CD4-positive, alpha-beta T cell treated with Interleukin-12 subunit alpha and Interleukin-12 subunit beta, for 1 hour (primary cell): ENCODE results near the gene NRXN2.

Source experiments
- DNase-seq: peaks from one replicate; pipeline ENCODE4 v3.0.0-alpha.2; 2020

Gene NRXN2

DNA sequence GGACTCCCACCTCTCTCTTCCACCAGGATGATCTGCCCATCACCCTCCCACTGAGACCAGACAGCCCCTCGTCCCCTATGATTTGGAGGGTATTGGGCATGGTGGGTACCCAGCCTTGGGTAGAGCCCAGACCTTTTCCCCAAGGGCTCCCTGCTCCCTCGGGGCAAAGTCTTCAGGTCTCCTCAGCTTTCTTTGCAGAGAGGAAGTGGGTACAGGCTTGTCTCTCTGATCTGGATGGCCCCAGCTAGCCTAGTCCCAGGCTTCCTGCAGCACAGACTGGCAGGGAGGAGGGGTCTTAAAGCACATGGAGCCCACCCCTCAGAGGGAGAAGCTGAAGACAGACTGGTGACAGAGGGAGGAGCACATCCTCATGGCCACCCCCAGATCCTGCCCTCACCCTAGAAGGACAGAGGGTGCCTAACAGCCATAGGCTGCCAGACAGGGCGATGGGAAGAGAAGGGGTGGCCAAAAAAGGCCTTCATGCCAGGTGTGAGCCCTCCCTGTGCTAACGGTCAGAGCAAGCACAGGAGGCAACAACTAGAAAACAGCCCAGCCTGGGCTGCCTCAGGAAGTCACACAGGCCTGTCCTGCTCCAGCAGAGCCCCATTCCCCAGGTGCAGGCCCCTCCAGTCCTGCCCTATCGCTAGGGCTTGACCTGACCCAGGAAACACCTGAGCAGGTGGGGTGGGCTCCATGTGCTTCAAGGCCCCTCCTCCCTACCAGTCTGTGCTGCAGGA lies 101.5 kb downstream of the NRXN2 start:
- DNase-seq = no peak

DNA sequence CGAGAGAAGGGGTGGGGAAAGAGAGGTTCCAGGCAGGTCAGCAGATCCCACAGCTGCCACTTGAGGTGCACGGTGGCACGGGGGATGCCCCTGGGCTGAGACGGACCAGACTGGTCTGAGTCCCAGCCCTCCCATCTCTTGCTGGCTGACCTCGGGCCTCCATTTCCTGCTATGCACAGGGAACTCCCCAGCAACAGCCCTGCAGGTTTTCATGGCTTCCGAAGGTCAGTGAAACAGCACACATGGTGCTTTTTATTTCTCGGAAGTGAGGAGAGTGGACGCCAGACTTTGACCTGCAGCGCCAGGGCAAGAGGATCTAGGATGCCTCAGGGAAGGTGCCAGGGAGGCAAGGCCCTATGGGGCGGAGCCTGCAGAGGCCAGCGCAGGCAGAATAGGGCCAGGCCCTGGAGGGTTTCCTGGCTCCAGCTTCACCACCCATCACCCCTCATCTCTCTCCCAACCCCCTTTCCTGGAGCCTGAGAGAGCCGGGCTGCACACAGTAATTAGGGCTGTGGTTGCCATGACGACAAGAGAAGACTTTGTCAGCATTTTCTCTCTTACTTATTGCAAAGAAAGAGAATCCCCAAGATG lies 102.5 kb downstream of the NRXN2 start:
- no peak for DNase-seq

DNA sequence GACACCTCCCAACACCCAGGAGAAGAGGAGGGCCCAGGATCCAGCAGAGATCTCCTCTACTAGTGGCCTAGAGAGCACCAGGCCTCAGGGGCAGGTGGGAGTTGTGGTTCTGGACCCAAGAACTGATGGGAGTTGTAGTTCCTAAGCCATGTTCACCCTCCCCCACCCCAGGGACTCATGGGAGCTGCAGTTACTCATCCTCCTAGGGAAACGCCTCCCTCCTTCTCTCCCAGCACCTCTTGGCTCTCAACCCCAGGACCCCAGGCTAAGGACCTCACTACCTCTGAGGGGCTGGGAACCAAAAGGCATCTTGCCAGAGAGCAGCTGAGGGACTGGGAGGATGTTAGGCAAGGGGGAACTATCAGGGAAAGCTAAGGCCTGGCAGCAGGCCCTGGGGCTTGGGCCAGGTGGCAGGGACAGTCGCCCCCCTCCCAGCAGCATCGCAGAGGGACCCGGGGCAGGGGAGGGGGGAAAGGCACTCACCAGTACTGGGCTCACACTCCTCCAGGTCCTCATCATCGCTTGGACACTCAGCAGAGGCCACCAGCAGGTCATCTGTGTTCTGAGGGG lies 103.1 kb downstream of the NRXN2 start:
- DNase-seq = no peak

DNA sequence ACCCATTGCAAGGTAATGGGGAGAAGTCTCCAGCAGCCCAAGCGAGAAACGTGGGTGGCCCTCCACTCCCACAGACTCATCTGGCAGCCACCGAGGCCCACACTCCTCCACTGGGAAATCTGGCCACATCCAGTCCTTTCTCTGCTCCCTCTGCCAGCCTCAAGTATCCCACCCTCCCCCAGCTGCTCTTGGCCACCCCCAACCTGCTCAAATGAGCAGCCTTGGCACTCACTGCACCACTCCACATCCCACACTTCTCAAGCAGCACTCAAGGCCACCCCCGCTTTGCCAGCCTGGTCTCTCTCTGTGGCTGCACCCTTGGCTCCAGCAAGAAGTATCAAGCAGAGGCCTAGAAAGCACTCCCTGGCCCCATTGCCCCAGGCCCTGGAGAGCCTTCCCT lies 103.8 kb downstream of the NRXN2 start:
- DNase-seq = no peak

DNA sequence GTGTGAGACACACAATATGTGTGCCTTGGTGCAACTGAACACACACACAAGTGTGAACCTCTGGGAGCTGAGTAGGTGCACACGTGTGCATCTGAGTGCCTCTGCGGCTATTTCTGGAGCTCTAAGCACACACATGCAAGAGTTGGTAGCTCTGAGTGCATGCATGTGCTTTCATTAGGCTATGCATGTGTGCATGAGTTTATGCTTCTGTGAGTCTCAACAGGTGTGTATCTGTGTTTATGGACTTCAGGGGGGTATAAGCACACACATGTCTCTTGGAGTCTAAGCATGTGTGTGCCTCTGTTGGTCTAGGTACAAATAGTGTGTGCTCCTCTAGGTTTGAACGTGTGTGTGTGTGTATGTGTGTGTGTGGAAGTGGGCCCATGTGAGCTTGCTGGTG lies 106.2 kb downstream of the NRXN2 start:
- DNase-seq = no peak

DNA sequence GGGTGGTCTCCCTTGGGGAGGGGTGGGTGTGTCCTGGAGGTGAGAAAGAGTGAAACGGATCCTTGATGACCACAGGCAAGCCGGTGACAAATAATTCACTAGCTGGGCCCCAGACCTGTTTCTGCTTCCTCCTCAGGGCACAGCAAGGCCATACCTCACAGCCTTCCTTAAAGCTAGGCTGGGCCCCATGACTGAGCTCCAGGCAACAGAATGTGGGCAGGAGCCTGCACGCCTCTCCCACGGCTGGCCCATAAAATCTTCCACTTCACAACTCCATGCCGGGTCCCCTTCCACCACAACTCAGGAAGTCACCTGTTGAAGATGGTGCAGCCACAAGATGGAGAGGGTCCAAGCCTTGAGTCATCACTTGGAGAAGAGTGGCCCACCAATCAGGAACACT lies 108.1 kb downstream of the NRXN2 start:
- no peak for DNase-seq

DNA sequence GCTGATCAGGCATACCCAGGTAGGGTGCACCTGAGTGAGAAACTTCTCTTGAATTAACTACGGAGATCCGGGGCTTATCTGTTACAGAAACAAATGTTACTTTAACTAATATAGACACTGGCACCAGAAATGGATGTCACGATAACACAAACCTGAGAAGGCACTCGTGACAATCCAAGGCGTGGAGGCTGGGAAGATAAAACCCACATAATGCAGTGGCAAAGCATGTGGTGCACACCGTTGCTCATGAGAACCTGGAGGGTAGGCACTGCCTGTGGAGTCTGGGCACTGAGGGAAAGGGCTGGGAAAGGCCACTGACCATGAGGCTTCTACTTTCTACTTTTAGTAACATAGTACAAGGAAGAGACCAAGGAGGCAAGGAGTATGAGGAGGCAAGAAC lies 109.3 kb downstream of the NRXN2 start:
- no peak for DNase-seq

DNA sequence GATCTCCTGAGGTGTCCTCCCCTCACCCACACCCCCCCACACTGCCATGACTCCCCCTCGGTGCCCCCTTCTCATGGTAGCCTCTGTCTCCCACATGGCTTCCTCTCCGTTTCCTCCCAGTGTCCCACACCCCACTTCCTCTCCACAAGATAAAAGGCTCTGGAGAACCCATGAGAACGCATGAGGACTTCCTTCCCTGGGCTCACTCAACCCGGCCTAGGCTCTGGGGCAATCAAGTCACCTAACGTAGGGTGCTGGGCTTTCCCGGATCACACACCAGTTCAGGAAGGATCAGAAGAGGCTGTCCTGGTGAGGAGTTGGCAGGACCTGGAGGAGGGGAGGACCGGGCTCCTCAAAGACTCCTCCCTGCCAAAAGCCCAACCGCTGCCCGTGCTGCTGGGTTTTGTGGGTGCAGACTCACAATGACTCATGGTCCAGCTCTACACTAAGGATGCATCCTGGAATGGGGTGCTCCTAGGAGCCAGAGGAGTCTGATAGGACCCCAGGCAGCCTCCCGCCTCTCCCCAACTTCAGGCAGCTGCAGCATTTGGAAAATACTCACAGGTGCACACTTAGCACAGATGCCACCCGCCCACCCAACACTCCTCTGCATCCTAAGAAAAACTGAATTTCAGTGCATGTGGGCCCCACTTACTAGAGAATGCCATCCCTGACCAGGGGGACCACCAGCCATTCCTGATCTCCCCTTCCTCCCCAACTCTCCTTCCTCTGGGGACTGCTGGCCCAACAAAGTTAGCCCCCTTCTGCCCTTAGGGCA lies 110.9 kb downstream of the NRXN2 start:
- DNase-seq = no peak

DNA sequence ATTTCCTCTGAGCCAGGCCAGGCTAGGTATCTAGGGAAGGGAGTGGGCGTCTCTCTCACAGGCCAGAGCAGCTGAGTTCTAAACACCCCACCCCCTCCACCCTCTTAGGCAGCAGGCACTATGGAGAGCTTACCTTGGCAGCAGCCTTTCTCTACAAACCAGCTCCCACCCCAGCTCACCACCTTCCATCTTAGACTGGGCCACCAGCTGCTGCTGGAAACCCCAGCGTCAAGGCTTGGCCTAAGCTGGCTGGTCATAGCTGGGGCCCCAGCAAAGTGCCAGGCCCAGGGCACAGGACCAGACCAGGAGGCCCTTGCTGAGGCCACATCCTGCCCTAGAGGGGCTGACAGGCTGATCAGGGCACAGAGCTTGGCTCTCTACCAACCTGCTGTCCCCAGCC lies 111.8 kb downstream of the NRXN2 start:
- no peak for DNase-seq

DNA sequence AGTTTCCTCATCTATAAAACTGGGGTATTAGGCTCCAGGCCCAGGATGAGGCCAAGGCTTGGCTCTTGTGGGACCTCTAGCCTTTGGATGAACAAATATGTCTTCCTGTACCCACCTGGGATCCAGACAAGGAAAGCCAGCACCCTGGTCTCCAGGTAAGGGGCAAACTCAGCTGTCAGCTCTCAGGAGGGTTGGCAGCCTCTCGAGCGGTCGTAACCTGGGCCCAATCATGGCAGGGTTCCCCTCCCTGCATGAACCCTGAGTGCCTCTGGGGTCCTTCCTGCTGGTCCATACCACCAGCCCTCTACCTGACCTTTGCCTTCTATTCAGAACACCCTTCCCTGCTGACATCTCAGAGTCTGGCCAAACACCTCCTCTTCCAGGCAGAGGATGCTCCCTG lies 112.4 kb downstream of the NRXN2 start:
- DNase-seq = no peak

DNA sequence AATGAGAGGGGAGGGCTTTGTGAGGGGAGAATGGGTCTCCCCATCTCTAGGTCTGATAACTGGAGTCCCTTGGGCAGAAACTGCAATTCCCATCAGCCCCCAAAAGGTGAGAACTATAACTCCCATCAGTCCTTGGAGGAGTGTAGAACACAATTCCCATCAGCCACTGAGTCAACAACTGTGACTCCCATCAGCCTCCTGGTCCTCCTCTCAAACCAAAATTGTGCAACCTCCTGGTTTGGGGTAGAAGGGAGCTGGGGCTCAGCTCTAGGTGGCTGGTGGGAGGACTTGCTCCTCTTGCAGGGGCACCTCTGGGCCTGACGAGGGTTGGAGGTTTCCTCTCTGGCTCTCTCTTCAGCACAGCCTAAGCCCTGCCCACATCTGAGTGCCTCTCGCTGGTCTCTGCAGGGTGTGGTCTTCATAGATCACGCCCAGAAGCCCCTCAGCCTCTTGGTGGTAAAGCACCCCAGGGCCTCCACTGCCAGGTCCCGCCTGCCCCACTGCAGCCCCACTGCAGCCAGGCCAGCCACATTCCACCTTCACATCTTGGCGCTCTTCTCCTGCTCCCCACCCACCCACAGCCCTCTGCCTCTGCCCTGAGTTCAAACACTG lies 113.5 kb downstream of the NRXN2 start:
- DNase-seq = no peak

DNA sequence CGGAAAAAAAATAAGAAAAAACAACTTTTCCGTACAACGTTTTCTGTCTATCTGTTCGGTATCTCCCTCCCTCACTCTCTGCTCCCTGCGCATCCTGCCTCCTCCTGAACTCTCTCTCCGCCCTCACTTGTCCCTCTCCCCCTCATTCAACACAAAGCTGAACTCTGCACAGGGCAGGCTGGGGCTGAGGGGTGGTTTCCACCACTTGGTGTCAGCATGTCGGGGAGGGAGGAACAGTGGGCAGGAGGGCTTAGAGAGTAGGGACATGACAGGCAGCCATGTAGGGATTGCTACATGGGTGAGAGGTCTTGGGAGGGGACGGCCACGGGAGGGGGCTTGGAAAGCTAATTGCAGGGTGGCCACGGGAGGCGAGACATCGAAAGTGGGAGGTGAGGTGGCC lies 114.4 kb downstream of the NRXN2 start:
- DNase-seq = no peak

DNA sequence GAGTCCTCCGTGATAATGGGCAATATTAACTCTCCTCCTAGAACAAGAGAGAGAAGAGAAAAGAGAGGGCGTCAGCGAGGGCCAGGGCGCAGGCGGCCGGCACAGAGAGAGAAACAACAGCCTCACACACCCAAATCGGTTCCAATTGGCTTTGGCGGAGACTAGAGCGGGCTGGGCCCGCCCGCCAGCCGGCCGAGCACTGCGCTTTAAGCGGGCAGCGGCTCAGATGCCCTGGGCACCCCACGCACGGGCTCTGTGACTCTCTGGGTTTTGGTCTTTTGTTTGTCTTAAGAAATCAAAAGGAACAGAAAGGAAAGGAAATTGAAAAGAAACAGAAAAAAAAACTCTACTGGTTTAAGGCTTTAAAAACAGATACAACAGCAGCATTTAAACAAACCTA lies 115.0 kb downstream of the NRXN2 start:
- no peak for DNase-seq

DNA sequence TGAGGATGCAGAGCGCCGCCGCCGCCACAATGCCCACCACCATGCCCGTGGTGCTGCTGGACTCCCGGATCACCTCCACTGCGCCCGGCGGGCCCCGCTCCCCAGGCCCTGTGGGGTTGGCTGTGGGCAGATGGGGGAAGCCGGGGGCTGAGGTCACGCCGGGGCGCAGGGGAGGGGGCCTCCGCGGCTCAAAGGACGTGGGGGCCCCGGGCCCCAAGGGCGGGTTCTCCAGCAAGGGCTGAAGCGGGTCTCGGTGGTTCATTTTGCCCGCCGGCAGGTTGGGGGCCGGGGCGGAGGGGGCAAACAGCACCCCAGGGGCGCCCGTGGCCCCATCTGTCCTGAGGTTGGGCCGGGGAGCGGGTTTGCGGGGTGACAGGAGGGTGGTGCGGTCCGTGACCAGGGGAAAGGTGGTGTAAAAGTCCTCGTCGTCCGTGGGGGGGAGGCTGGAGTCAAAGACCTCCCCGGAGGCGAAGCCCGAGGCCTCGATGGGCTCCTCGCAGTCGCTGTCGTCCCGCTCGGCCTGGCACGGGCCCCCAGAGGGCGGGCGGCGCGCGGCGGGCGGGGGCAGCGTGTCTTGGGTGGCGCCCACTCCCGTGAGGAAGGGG lies 115.5 kb downstream of the NRXN2 start:
- DNase-seq = no peak

DNA sequence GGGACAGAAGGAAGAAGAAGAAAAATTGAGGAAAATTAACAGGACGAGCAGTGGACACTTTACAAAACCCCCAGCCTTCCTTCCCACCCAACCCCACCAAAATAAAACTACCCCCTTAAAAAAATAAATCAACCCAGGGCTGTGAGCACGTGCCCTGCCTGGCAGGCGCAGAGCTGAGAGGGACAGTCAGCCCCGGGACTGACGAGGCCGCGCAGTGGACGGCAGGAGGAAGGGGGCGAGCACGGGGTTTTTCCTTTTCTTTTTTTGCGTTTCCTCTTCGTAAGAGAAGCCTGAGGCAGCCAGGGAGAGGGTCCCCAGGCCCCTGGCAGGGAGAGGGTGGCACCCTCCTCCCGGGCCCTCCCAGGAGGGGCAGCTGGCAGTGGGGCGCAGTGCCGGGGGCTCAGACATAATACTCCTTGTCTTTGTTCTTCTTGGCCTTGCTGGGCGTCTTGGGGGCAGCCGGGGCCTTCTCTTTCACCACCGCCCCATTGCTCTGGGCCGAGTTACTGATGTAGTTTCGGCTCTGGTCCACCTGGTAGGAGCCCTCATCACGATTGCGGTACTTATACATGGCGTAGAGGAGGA lies 116.1 kb downstream of the NRXN2 start:
- no peak for DNase-seq

DNA sequence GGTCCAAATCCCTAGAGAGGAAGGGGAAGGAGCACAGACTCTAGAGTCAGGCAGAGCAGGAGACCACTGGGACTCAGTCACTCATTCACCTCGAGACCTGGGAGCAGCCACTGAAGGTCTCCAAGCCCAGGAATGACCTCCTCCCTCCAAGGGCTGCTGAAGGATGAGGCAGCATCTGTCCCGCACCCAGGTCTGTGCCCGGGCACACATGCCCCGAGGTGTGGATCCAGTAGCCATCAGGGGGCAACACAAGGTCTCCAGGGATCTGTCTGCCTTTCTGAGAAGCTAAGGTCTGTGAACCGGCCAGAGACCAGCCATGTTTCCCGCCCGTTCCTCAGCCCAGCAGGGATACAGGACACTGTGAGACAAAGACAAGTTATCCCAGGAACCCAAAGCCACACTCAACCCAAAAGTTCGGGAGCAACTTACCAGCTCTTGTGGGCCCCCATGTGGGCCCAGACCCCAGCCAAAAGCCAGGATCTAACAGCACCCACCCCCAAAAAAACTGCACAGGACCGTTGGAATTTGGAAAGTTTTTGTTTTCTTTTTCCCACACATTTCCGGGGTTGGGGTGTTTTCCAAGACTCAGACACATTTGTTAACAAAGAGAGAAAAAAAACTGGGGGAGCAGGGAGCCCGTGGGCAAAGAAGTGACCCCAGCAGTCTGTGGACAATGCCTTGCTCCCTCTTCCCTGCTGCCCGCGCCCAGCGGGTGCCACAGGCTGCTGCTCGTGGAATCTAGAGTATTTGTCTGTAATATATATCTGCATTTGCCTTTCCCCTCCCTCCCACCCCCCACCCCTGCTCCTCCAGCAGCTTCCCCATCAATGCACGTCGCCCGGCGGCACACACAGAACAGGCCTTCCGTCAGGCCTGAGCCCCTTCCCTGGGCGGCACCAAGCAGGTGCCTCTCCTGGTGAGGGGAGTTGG lies 117.1 kb downstream of the NRXN2 start:
- DNase-seq = no peak

DNA sequence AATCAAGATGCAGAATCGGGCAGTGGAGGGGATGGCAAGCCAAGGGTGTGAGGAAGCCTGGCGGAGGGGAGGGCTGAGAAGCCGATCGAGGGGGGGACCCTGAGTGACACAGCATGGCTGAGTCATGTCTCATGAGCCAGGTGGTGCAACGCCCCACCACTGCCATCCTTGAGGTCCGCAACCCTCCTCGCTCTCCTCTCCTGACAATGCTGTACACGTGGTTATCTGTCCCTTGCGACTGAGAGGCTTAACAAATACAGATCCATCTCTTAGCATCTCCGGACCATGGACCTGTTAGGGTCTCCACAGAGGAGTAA lies 117.8 kb downstream of the NRXN2 start:
- DNase-seq = no peak

DNA sequence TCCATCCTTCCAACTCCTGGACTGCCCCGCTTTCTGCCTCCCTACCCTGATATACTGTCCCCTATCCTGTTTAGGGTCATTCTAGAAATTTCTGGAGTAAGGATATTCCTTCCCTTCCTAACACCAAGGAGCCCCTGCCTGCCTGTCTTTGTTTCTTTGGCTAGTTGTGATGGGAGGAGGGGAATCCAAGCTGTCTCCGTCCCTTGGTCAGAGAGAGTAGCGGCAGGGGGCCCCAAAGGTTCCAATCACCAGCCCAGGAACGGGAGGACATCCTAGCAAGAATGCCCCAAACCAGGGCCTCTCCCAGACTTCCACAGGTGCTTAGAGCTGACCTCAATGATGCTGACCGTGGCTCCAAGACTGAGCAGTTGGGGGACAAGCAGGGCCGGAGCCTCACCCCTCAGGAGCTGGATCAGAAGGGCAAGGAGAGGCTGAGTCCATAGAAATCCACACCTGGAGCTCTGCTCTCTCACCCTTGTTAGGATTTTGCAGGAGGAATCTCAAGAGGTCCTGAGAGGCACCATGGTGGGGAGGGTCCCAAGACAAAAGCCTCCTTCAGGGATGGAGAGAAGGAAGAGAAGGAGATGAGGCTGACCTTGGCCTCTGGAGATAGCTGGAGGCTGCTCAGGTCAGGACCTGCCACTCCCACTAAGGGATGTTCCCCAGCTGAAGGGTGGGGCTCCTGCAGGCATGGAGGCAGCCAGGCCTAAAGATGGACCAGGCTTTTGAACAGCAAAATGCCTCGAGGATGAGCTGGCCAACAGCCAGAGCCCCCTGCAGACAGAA lies 118.3 kb downstream of the NRXN2 start:
- no peak for DNase-seq

DNA sequence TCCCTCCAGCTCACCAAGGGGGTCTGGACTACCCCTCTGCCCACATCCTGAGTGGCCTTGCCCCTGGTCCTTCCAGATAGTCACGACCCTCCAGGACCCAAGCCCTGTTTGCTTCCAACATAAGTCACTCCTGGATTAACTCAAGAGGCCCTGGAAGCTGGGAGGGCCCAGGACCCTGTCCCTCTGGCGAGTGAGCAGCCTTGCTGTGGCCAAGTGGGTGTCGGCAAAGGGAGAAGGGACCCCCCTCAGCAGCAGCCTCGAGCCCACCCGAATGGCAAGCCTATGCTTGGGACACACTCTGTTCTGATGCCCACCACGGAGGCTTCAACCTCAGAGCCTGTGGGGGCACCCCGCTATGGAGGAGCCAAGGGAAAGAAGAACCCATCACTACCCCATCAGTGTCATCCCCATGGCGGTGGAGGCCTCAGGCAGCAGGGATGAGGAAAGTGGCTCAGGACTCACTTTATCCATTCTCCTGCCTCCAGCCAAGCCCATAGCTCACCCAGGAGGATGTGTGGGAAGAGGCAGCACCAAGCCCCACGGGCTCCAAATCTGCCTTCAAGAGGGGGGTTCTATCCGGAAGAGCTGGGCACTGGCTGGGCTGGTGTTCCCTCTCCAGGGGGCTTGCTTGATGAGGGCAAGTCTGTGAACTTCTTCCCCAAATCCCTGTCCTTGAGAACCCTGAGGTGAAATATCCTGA lies 119.4 kb downstream of the NRXN2 start:
- DNase-seq = no peak

DNA sequence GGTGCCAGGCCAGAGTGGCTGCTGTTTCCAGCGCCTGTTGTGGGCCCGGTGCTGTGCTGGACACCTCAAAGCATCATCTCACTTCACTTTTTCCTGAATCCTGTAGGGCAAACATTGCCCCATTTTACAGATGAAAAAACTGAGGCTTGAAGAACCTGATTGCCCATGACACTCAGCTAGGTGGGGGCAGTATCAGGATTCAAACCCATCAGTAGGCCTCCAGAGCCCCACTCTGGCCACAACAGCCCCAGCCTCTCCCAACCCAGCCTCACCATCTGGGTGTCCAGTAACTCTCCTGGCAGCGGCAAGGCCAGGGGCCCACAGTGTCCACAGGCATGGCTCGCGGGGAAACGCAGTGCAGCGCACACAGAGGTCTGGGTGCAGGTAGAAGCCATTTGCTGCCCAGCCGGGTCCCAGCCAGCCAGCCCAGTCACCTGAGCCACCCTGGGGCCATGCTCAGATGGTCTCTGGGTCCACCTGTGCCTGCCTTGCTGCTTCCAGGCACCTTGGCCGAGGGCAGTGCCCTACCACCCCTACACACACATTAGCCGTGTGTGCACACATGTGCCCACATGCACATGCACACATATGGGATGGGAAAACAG lies 120.4 kb downstream of the NRXN2 start:
- no peak for DNase-seq
